Measurements from ENCODE around the gene RLN3.

DNA sequence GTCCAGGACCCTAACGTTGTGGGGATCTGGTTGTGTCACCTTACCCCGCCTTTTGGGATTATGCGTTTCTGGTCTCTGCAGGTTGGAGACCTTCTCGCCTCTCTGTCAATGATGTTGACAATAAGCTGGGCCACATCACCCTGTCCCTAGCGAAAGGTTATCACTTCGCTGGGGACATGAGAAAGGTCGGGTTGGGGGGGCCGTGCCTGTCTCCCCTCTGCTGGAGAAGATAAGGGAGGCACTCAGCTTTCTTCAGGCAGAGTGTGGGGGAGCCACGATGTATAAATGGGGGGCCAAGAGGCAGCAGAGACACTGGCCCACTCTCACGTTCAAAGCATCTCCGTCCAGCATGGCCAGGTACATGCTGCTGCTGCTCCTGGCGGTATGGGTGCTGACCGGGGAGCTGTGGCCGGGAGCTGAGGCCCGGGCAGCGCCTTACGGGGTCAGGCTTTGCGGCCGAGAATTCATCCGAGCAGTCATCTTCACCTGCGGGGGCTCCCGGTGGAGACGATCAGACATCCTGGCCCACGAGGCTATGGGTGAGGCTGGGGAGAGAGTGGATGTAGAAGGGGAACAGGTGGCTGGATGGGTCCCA is at the start of gene RLN3:
- TF ChIP-seq, protein P1, sequence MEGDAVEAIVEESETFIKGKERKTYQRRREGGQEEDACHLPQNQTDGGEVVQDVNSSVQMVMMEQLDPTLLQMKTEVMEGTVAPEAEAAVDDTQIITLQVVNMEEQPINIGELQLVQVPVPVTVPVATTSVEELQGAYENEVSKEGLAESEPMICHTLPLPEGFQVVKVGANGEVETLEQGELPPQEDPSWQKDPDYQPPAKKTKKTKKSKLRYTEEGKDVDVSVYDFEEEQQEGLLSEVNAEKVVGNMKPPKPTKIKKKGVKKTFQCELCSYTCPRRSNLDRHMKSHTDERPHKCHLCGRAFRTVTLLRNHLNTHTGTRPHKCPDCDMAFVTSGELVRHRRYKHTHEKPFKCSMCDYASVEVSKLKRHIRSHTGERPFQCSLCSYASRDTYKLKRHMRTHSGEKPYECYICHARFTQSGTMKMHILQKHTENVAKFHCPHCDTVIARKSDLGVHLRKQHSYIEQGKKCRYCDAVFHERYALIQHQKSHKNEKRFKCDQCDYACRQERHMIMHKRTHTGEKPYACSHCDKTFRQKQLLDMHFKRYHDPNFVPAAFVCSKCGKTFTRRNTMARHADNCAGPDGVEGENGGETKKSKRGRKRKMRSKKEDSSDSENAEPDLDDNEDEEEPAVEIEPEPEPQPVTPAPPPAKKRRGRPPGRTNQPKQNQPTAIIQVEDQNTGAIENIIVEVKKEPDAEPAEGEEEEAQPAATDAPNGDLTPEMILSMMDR (optimal IDR thresholded peaks at IDR 0.05 in 1 of 3, IDR thresholded peaks at IDR 0.05 in 1 of 3, conservative IDR thresholded peaks at IDR 0.05 in 1 of 3; ENCODE audit: extremely low read depth in 1 of 3, insufficient read depth in 2 of 3, low read length in 3 of 3), result no peak
- no peak for TF ChIP-seq EZH2 (IDR thresholded peaks at IDR 0.05; ENCODE audit: low read length)

Data from keratinocyte (primary cell).